ENCODE data around the gene PRRT1.

DNA sequence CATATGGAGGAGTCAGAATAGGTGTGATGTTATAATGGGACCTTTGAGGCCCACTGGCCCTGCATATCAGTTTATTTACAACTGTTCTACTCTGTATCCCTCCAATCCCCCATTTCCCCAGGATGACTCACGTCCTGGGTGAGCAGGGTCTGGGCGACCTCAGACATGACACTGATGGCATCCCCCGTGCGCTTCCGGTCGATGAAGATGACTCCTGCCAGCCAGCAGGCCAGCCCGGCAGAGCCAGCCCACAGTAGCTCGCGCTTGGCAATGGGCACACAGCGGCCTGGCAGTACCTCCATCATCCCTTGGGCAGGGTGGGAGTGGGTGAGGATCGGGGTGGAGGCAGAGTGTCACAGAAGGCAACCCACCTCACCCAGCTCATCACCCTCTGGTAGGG, 18.6 kb upstream of the PRRT1 start:
- TF ChIP-seq, protein P1, sequence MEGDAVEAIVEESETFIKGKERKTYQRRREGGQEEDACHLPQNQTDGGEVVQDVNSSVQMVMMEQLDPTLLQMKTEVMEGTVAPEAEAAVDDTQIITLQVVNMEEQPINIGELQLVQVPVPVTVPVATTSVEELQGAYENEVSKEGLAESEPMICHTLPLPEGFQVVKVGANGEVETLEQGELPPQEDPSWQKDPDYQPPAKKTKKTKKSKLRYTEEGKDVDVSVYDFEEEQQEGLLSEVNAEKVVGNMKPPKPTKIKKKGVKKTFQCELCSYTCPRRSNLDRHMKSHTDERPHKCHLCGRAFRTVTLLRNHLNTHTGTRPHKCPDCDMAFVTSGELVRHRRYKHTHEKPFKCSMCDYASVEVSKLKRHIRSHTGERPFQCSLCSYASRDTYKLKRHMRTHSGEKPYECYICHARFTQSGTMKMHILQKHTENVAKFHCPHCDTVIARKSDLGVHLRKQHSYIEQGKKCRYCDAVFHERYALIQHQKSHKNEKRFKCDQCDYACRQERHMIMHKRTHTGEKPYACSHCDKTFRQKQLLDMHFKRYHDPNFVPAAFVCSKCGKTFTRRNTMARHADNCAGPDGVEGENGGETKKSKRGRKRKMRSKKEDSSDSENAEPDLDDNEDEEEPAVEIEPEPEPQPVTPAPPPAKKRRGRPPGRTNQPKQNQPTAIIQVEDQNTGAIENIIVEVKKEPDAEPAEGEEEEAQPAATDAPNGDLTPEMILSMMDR (IDR thresholded peaks at IDR 0.05): no peak
- TF ChIP-seq EZH2 (IDR thresholded peaks at IDR 0.05): no peak
